RPMI8226 (cell line): ENCODE data around the gene ZDHHC11.
"Not testable (repeated sequence)": the region's sequence is repeated elsewhere in the genome, so short reads cannot be mapped to it uniquely, and the experiment has no call there.

Experiments
- DNase-seq: peaks from one replicate; pipeline ENCODE4 v3.0.0-alpha.2; 2015

Gene ZDHHC11

DNA sequence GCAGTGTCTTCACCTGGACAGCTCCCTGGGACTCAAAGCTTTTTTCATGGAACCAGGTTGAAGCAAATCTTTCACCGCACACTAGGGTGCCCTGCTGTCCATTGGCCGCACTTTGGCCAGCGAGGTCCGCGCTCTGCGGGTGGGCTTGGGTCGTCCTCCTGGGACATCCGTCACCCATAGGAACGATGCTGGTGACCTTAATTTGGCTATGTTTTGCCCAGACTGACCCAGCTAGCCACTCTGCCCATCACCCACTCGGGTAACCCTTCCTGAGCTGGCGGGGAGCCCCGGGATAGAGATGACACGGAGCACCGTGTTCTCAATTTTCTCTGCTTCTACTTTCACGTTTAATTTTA lies 92.1 kb downstream of the ZDHHC11 start:
- DNase-seq = no peak

- DNase-seq = no peak
Observed at GRCh38 chr5:757931-758697, 92.7 kb downstream of the ZDHHC11 start.

DNA sequence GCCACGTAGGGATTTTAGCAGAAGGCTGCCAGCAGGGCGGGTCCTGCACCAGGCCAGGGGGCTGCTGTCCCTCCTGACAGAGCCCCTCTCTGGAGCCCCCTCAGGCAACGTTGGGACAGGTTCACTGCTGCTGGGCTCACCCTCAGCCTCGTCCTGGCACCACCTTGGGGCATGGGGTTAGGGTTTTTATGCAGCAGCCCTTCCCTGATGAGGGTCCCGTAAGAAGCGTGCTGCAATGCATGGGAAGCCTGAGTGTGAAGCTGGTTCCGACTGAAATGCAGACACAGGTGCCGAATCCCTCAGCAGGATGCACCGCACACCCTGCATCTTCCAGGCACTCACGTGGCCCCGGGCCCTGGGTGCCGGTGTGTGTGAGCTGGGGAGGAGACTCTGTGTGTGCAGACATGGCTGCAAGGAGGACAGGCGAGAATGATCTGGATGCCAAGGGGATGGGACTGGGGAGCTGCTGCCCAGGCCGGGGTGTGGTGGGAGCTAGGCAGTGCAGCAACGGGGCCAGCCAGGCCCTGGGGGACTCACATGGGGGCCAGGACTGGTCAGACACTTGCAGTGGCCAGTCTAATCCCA lies 93.3 kb downstream of the ZDHHC11 start:
- no peak for DNase-seq

GRCh38 chr5:756865-757345 lies 93.9 kb downstream of the ZDHHC11 start:
- no peak for DNase-seq

- DNase-seq = no peak
Observed at GRCh38 chr5:756171-756570, 94.6 kb downstream of the ZDHHC11 start.

DNA sequence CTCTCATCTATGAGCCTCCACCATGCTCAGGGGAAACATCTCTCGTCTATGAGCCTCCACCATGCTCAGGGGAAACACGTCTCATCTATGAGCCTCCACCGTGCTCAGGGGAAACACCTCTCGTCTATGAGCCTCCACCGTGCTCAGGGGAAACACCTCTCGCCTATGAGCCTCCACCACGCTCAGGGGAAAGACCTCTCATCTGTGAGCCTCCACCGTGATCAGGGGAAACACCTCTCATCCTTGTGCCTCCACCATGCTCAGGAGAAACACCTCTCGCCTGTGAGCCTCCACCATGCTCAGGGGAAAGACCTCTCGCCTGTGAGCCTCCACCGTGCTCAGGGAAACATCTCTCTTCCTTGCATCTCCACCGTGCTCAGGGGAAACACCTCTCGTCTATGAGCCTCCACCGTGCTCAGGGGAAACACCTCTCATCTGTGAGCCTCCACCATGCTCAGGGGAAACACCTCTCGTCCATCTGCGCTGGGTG lies 96.6 kb downstream of the ZDHHC11 start:
- DNase-seq = not testable (repeated sequence)

- not testable (repeated sequence) for DNase-seq
Observed at GRCh38 chr5:753567-754142, 97.1 kb downstream of the ZDHHC11 start.

DNA sequence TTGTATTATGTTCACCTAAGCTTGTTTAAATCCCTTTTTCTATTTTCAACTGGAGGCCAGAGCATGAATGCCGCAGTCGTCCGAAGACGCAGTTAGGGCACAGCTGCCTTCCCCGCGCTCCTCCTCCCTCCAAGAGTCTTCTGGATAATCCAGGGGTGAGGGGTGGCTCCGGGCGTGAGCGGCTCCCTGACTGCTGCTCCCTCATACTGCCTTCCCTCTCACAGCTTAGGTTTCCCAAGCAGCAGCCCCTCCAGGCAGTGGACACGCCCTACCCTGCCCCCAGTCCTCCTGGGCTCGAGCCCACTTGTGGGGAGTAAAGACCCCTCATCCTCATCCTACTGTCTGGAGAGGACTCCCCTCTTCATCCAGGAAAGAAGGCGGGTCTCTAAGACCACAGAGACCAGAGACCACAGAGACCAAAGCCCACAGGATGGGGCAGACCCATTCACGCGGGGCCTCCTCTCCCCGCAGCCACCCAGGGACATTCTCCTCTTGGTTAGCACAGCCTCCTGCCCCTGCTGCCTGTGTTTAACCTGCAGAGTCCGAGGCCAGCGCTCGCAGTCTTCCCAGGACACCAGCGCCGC lies 98.2 kb downstream of the ZDHHC11 start:
- DNase-seq = not testable (repeated sequence)

GRCh38 chr5:751992-752391 lies 98.8 kb downstream of the ZDHHC11 start:
- not testable (repeated sequence) for DNase-seq

- DNase-seq = no peak
Observed at GRCh38 chr5:751496-751895, 99.3 kb downstream of the ZDHHC11 start.

- DNase-seq = not testable (repeated sequence)
Observed at GRCh38 chr5:750226-750625, 100.6 kb downstream of the ZDHHC11 start.

DNA sequence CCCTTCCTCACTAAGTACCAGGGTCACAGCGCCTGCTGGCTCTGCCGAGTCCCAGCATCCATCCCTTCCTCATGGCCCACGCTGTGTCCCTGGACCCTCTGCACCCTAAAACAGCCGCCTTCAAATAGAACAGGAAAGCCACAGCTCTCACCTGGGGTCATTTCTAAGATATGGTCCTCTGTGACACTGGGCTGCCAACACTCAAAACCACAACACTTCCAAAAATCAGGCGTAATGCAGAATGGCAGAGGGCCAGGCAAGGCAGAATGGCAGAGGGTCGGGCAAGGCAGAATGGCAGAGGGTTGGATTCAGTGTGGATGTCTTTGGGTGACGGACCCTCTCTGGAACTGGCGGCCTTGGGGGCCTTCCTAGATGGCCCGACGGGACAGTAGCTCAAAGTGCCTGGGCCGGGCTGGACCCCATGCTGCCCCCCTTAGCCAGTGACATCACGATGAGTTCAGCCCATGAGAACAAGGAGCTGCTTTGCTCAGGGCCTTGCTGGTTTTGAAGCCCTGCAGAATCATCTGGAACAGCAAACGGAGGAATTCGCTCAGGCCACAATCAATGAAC lies 101.6 kb downstream of the ZDHHC11 start:
- DNase-seq = no peak

DNA sequence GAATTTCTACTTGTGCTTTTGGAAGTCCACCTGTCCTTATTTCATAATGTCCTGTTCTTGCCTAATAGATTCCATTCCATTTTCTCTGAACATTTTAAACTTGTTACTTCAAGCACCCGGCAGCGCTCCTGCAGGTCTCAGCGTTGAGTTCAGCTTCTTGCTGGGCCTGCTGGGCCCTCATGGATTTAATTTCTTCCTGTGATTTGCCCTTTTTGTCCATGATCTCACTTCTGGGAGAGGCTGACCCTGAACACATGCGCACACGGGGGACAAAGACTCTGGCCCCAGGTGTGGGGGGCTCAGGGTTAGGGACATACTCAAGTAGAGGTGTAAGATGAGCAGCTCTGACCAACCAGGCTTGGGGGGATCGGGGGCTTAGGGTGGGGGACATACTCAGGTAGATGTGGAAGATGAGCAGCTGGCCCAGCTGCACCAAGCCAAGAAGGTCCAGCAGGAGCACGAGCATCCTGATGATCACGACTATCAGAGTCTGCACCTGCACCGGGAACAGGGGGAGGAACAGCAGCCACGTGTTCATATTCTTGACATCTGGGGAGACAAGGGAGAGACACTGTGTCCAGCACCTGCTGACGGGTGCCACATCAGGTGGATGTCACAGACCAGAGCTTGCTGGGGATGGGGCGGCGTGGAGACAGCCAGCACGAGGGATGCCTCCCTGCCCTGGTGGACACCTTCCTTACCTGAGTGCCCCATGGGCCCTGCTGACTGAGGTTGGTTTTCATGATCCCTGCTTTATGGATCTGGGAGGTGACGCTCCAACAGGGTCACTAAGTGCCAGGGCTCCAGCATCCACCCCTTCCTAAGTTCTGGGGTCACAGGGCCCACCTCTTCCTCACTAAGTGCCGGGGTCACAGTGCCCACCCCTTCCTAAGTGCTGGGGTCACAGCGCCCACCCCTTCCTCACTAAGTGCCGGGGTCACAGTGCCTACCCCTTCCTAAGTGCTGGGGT lies 102.5 kb downstream of the ZDHHC11 start:
- DNase-seq = not testable (repeated sequence)

DNA sequence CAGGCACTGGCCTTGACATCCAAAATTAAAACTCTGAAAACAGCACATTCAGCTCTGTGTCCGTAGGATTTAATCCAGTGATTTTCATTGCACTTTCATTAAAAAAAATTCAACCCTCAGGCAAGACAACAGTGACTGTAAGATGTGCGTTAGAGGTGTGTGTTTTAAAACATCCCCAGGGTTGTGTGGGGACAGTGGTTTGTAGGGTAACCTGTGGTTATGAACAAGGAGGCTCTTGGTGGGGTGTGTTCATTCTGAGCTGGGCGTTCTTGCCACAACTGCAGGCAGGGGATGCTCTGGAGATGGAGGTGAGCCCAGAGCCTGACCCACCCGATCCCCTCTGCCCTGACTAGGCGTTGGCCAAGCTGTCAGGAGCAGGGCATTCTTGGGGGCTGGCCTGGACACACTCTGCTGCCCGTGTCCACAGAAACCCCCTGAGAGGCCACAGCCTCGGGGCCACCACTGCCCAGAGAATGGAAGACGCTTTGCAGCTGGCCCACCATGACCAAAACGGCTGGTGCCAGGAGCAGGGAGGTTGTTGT lies 103.4 kb downstream of the ZDHHC11 start:
- DNase-seq = not testable (repeated sequence)

GRCh38 chr5:746258-746761 lies 104.5 kb downstream of the ZDHHC11 start:
- no peak for DNase-seq
